Endothelial cell of umbilical vein (primary cell): ENCODE results near the gene C22orf23. TPM values are rescaled to one million over a fixed set of nuclear protein-coding genes. Genes with fewer than 3 reads are reported as not detected.

Experiments
- BruUV-seq: library from RNA; stranded (reverse); fragments of 400-500 nt; replicated peaks from 2 replicates; lab custom pipeline; 2021; lab: Mats Ljungman, UMichigan
- CTCF ChIA-PET: fragments of 300-600, 350-600 bp; sonication (Branson Sonifier 250); formaldehyde crosslinking; loops from one replicate; lab custom pipeline; 2021; ENCODE audit warnings: antibody characterized with exemption, inconsistent platforms; lab: Charles Lee
- POLR2A ChIA-PET: fragments of 300-600, 350-600 bp; sonication (Branson Sonifier 250); formaldehyde crosslinking; loops from one replicate; lab custom pipeline; 2021; ENCODE audit warnings: antibody characterized with exemption, inconsistent platforms; lab: Charles Lee
- DNase-seq: peaks from one replicate; pipeline ENCODE4 v3.0.0-alpha.2; 2011; ENCODE audit warnings: low read depth, low spot score
- FAIRE-seq: peaks from 2 replicates; lab custom pipeline; 2011; peaks lifted over from hg19 to GRCh38; lab: Jason Lieb, UNC
- H2AFZ ChIP-seq: 2 replicates; pipeline ENCODE4 v1.6.0; 2012; ENCODE audit warnings: low read depth, low read length, control low read depth, inconsistent platforms
- H3K27ac ChIP-seq: 2 replicates; pipeline ENCODE4 v1.5.1; 2011; ENCODE audit warnings: low read depth, mild to moderate bottlenecking, control low read depth, low read length, moderate library complexity; ENCODE audit not compliant: insufficient read depth
- H3K27me3 ChIP-seq, 2 experiments: 2 replicates each; pipeline versions ENCODE4 v1.6.0 to v1.6.1; 2011; ENCODE audit warnings: low read length in 2 of 2, mixed read lengths in 1 of 2; ENCODE audit not compliant: control insufficient read depth in 2 of 2, insufficient read depth in 2 of 2
- H3K36me3 ChIP-seq, 2 experiments: 2 replicates in 1 of 2; 3 replicates in 1 of 2; pipeline ENCODE4 v1.5.1; 2011; ENCODE audit warnings: low read length in 2 of 2, mild to moderate bottlenecking in 1 of 2, moderate library complexity in 1 of 2; ENCODE audit not compliant: control insufficient read depth in 2 of 2, insufficient read depth in 2 of 2; ENCODE audit errors: extremely low read depth in 1 of 2
- H3K4me1 ChIP-seq: 3 replicates; pipeline ENCODE4 v1.5.1; 2011; ENCODE audit warnings: mild to moderate bottlenecking, low read length; ENCODE audit not compliant: control insufficient read depth, insufficient read depth; ENCODE audit errors: extremely low read depth
- H3K4me2 ChIP-seq: 2 replicates; pipeline ENCODE4 v1.6.1; 2011; ENCODE audit warnings: low read length, control low read depth, mixed read lengths; ENCODE audit not compliant: insufficient read depth
- H3K4me3 ChIP-seq, 3 experiments: fragments of 200-600 bp in 1 of 3; sonication (generic), shearing (Covaris generic) in 1 of 3; replicated peaks in 1 of 3; 2 replicates each; pipeline ENCODE4 v1.5.1; 2011 to 2016; ENCODE audit warnings: control low read depth in 3 of 3, low read length in 3 of 3, mild to moderate bottlenecking in 2 of 3, inconsistent platforms in 1 of 3, low read depth in 1 of 3, moderate library complexity in 1 of 3; ENCODE audit not compliant: insufficient read depth in 1 of 3
- H3K79me2 ChIP-seq: 2 replicates; pipeline ENCODE4 v1.6.0; 2012; ENCODE audit warnings: low read length, inconsistent platforms; ENCODE audit not compliant: control insufficient read depth, insufficient read depth
- H3K9ac ChIP-seq: replicated peaks from 2 replicates; pipeline ENCODE3; 2011; ENCODE audit warnings: low read length, control low read depth; ENCODE audit not compliant: insufficient read depth; ENCODE audit errors: extremely low read depth
- H3K9me1 ChIP-seq: replicated peaks from 3 replicates; pipeline ENCODE4 v1.6.0; 2011; ENCODE audit warnings: mild to moderate bottlenecking, low read length; ENCODE audit not compliant: control insufficient read depth, insufficient read depth; ENCODE audit errors: extremely low read depth
- H3K9me3 ChIP-seq: replicated peaks from 2 replicates; pipeline ENCODE4 v1.5.1; 2012; ENCODE audit warnings: low read length, inconsistent platforms; ENCODE audit not compliant: control insufficient read depth, insufficient read depth
- H4K20me1 ChIP-seq: replicated peaks from 2 replicates; pipeline ENCODE3; 2011; ENCODE audit warnings: mild to moderate bottlenecking, low read length; ENCODE audit not compliant: control insufficient read depth, insufficient read depth; ENCODE audit errors: extremely low read depth
- CTCF ChIP-seq, 2 donors: IDR thresholded peaks; 1 replicate in 1 of 2; 2 replicates in 1 of 2; pipeline ENCODE4 v1.5.1; 2011; ENCODE audit warnings: low read length in 2 of 2, mild to moderate bottlenecking in 2 of 2, moderate library complexity in 2 of 2, control low read depth in 1 of 2, inconsistent platforms in 1 of 2, low read depth in 1 of 2; ENCODE audit not compliant: insufficient read depth in 1 of 2; ENCODE audit errors: extremely low read depth in 1 of 2
- EZH2 ChIP-seq: IDR thresholded peaks from 2 replicates; pipeline ENCODE4 v1.6.1; 2012; ENCODE audit warnings: borderline replicate concordance, low read depth, mild to moderate bottlenecking, moderate library complexity, low read length, inconsistent platforms; ENCODE audit not compliant: severe bottlenecking
- FOS ChIP-seq: IDR thresholded peaks from 2 replicates; pipeline ENCODE4 v1.6.1; 2011; ENCODE audit warnings: mild to moderate bottlenecking, low read length, moderate library complexity, borderline replicate concordance; ENCODE audit not compliant: insufficient read depth
- GATA2 ChIP-seq: IDR thresholded peaks from 2 replicates; pipeline ENCODE4 v1.7.0; 2011; ENCODE audit warnings: low read depth, mild to moderate bottlenecking, moderate library complexity, mixed read lengths, low read length; ENCODE audit not compliant: insufficient read length, insufficient read depth
- JUN ChIP-seq: IDR thresholded peaks from 2 replicates; pipeline ENCODE4 v1.6.1; 2011; ENCODE audit warnings: borderline replicate concordance, low read depth; ENCODE audit not compliant: insufficient read length, insufficient read depth
- MAX ChIP-seq: IDR thresholded peaks from 2 replicates; pipeline ENCODE4 v1.6.1; 2011; ENCODE audit not compliant: insufficient read depth, insufficient read length
- MYC ChIP-seq: IDR thresholded peaks from one replicate; pipeline ENCODE4 v1.6.1; 2011; ENCODE audit warnings: mild to moderate bottlenecking, low read depth, low read length
- POLR2A ChIP-seq: IDR thresholded peaks from 2 replicates; pipeline ENCODE4 v1.6.1; 2012; ENCODE audit warnings: low read depth, mild to moderate bottlenecking, control low read depth, low read length
- POLR2AphosphoS5 ChIP-seq: IDR thresholded peaks from 2 replicates; pipeline ENCODE4 v1.6.1; 2012; ENCODE audit warnings: low read depth, mild to moderate bottlenecking, control low read depth, low read length, moderate library complexity; ENCODE audit not compliant: insufficient read depth
- dilution Hi-C: fragments of 300-500 bp; cut with MboI; formaldehyde crosslinking; loops from one replicate; pipeline ENCODE4 v1.15.0; 2019; ENCODE audit warnings: low sequenced_read_pairs; ENCODE audit not compliant: extremely low pct_ligation_motif_present
- intact Hi-C: fragments of 100-400 bp; cut with micrococcal nuclease; formaldehyde crosslinking; loops from one replicate; pipeline ENCODE4 v1.10.0; 2022
- polyA plus RNA-seq, 4 experiments: library from polyadenylated mRNA; depleted of rRNA in 3 of 4; stranded (reverse) in 3 of 4; unstranded in 1 of 4; fragments of >200 nt; gene quantifications; 2 replicates each; pipeline versions ENCODE4 v1.2.1 to v1.2.3, GENCODE V29; 2011 to 2012; ENCODE audit warnings: missing spikeins in 1 of 4
- total RNA-seq: library from RNA; stranded (reverse); gene quantifications from 2 replicates; pipeline ENCODE4 v1.2.3, GENCODE V29; 2021

Gene C22orf23
- total and polyA plus RNA-seq, 2 donors (not counting 3 experiments of a cell fraction or from before 2014, with no cell fraction given) = 0.23 to 0.44 TPM

- Histone ChIP-seq H3K4me3 (no peak overlapping the region), H4K20me1 (no peaks in the 10 kb centered on the region), H2AFZ (no peak overlapping the region), H3K36me3 (peaks cover 5 to 35% of the 10 kb centered on the region in 2 experiments), H3K4me1 (peaks cover 15% of the 10 kb centered on the region), H3K9me3 (no peaks in the 10 kb centered on the region), H3K9me1 (no peaks in the 10 kb centered on the region), H3K27ac (no peak overlapping the region), H3K4me2 (no peak overlapping the region), H3K79me2 (no peaks in the 10 kb centered on the region), H3K9ac (no peak overlapping the region), H3K27me3 (no peaks in the 10 kb centered on the region)
- no TSS peak for BruUV-seq
- intact Hi-C loops = no loop called here
- dilution Hi-C loops = no loop called here
- FAIRE-seq = no peak
- CTCF ChIA-PET = interaction anchor here (2.2 kb wide), 1 partner anchor 40 kb away, joined by 5 read pairs; no protein-coding TSS in a partner anchor
- POLR2A ChIA-PET = no interaction called here
- TF ChIP-seq MAX (no peak), CTCF (IDR thresholded peaks at IDR 0.05; ENCODE audit: extremely low read depth in 1 of 2, insufficient read depth in 1 of 2, low read depth in 1 of 2, low read length in 2 of 2) (no peak), GATA2 (no peak), MYC (no peak), EZH2 (no peak), POLR2AphosphoS5 (no peak), FOS (no peak), JUN (no peak), POLR2A (no peak)
- DNase-seq = no peak
Measured at GRCh38 chr22:37927637-37927936, 25.8 kb downstream of the C22orf23 start.
